Endometrial microvascular endothelial cells (primary cell): ENCODE data around the gene CCDC88C. TPM values are rescaled to one million over a fixed set of nuclear protein-coding genes. Genes with fewer than 3 reads are reported as not detected.

Source experiments
- in situ Hi-C: cut with HindIII; loops from 2 replicates; pipeline ENCODE4 v1.10.0; 2017; ENCODE audit warnings: low sequenced_read_pairs, low pct_unique_long_range_greater_than_20kb; ENCODE audit errors: inconsistent ontology term
- total RNA-seq: library from RNA; depleted of rRNA; stranded (reverse); fragments of >200 nt; gene quantifications from one replicate; pipeline ENCODE4 v1.2.3, GENCODE V29; 2015; ENCODE audit errors: inconsistent ontology term

Gene CCDC88C
- total RNA-seq, 1 donor from 2014 or later, result 7.2 TPM

DNA sequence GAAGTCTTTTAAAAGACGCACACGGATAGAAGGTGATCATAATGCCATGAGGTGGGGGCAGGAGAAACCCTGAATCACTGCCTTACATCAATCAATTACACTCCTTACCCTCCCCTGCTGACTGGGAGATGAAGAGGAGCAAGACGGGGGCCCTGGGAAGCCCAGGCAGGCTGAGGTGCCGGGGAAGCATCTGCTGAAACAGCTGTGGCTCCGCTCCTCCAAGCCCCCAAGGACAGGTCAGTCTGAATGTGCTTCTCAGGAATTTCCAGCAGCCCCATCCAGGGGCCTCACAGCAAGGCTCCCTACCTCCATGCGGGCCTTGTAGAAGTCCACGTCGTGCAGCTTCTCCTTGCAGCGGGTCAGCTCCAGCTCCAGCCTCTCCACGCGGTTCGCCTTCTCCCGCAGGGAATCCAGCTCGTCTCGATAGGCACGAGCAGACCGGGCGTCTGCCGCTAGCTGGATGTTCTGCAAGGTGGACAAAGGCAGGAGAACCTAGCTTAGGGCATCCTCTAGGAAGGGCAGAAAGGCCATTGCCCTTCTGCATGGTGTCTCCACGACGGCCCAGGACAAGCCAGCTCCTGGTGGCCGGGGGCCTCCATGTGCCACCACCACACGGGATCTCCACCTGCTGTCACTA, 79.8 kb downstream of the CCDC88C start:
- in situ Hi-C loops, result no loop called here

DNA sequence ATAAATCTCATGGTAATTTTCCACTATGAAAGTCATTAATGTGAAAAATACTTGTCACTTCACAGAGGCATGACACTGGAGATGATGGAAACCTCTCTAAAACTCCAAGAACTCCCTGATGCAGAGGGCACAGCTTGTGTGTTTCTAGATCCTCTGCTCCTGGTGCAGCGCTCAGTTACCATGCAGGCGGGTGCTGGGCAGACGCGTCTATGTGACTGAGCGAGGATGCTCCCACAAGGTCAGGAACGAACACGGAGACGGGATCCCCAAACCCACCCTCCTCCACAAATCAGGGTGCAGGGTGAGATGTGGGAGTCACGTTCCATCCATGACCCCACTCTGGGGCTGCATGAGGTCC, 81.5 kb downstream of the CCDC88C start:
- in situ Hi-C loops, result no loop called here

DNA sequence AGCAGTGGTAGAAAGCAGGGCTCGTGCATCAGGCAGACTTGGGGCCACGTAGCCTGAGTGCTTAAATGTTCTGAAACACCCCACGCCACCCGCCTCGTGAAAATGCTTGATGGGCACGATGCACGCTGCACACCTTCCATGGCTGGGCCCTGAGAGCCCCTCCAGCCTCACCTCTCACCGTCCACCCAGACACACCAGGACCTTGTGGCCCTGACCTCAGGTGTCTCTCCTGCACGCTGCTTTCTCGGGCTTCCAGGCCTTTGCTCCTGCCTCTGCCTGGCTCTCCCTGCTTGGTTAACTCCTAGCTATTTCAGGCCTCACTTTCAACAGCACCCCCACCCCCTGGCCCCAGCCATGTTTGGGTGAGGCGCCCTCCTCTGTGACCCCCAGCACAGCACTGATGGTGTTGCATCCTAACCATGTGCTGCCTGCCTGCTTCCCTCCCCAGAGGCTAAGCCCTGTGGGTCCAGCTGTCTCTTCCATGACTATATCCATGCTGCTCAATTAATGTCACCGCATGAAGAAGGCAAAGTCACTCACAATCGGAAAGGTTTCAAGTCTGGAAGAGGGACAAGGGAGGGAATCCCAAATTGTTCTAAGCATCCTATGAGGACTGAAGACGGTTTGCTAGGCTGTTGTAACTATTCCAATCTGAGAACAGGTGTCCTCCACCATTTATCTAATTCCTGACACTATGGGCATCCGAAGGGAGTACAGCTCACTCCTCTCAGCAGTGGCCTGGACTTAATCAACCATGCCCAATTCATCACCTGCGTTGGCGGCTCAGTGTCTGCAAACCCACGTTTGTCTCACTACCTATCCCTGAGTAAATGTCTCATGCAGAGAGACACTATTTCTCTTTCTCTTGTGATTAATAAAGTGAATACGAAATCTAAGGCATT, 82.2 kb downstream of the CCDC88C start:
- in situ Hi-C loops, result no loop called here

DNA sequence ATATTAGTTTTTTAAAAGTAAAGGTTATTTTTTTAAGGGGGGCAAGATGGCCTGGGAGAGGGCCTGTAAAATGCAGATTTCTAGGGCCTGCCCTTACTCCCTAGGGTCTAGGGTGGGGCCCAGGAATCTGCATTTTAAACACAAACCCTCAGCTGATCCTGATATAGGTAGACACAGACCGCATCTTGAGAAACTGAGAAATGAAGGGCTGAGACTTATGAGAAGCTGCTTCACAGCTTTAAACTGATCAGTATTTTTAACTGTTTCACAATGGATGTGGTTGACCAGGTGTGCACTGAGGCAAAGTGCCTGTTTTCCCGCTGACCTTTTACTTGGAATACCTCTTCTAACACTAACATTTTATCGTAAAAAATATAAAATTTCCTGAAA, 84.0 kb downstream of the CCDC88C start:
- in situ Hi-C loops, result no loop called here

DNA sequence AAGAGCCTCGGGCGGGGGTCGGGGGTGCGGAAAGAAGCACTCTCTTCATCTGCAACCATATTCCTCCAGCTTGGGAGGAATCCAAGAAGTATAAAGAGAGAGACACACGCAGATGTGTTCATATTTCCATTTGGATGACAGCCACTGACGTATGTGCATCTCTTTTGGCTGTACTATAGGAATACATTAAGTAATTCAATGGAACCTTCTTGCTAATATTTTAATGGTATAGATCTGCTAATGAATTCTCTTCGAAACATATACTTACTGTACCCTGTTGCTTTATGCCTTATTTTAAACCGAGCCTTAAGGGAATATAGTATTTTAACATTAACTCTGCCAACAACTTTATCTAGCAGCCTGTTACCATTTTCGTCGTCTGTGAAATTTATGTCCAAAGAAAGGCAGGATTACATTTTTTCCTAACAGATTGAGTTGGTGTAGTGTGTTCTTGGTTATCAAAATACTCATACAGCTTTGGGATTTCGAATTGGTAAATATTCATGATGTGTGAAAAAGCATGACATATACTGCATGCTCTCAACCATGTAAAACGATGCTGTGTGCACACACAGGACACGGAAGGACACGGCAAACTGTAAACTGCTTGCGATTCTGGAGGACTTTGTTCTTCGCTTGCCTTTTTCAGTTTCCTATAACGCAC, 84.5 kb downstream of the CCDC88C start:
- in situ Hi-C loops, result no loop called here

DNA sequence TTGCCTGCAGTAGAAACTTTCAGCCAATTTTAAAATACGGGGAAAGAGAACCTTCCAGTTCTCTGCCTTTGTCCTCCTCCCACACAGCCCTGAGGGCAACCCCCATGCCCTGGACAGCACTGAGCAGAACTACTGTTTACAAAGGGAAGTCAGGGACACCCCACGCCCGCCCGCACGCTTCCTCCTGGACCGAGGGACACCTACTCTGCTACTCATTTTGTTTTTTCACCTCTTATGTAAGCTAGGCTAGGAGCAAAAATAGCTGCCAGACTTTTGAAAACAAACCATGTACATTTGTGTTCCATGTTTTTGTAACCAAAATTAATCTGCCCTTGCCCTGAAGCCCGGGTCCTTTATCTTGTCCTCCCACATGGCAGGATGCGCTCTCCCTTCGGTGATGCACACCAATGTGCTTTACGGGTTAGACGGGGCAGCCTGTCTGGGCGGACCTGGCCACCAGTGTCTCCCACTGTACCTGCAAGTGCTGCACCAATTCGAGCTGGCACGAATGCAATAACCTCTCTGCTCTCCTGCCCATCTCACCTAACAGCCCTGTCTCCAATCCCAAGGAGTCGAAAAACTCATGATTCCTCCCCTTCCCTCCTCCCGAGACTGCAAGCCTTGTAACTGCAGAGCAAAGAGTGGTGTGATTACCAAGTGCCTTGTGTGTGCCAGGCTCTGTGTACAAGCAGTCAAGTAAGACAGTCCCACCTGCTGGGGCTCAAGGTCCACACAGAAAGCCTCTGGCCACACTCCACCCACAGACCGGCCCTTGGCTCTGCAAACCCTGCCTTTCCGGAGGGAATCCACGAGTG, 85.2 kb downstream of the CCDC88C start:
- in situ Hi-C loops, result no loop called here

DNA sequence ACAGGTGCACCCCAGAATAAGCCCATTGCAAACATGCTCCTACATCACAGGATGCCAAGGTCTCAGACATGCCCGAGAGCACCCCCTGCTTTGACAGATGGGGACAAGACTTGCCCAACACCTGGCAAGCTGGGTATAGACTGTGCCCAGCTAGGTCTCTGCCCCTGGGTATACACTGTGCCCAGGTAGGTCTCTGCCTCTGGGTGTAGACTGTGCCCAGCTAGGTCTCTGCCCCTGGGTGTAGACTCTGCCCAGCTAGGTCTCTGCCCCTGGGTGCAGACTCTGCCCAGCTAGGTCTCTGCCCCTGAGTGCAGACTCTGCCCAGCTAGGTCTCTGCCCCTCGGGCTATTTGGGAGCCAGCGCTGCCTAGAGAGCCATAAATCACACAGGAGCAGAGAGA, 85.9 kb downstream of the CCDC88C start:
- in situ Hi-C loops, result no loop called here

DNA sequence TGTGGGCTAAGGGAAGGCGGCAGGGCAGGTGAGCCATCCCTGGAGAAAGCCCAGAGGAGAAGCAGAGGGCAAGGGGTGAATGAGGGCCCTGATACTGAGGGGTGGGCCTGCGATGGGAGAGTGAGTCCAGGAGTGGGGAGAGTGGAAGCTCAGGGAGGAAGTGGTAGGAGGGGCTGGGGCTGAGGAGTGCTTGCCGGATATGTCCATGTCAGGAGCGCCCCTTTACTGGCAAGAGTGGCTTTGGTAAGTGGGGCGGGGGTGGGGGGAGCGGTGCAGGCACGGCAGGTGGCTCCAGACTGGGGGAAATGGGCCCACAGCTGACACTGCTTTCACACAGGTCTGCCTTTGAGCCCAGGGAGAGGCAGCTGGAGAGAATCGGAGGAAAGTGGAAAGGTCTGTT, 86.8 kb downstream of the CCDC88C start:
- in situ Hi-C loops, result no loop called here

DNA sequence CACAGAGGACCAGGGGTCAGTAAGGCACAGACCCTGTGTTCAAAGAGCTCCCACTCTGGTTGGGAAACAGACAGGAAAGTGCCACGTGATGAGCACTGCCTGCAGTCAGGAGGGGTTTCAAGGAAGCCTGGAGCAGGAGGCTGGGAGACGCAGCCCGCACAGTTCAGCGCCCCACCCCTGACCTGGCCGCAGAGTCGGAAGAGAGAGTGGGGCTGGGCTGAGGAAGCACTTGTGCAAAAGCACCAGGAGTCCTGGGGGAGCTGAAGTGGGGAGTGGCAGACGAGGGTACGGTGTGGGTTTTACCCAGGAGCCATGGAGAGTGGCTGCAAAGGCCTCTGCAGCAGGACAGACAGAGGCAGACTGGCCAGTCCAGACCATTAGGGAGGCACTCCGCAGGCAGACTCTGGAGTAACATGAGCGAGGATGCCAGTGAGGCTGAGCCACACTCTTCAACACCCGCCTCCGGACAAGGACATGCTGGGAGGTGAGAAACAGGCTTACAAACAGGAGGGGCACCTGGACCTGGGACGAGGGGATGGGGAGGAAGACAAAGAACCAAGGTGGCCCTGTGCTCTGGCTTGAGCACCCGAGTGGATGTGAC, 87.4 kb downstream of the CCDC88C start:
- in situ Hi-C loops, result no loop called here

DNA sequence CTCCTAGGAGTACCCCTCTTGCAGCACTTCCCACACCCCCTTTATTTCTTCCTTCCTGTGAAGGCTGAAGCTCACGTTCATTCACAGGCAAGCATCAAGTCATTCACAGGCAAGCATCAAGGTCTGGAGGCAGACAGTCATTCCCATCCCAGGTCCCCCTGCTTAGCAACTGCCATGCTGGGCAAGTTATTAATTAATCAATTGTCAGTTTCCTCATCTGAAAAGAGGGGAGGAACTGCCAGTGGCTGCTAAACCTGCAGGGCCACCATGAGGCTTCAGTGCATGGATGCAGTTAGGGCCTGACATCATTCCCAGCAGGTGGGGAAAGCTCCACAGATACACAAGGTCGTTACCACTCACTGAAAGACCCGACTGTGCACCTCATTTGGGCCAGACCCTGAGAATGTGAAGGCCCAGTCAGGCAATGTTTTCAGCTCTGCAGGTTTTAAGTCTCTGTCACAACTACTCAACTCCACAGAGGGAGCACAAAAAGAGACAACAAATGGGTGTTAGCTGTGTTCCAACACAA, 88.1 kb downstream of the CCDC88C start:
- in situ Hi-C loops, result no loop called here

DNA sequence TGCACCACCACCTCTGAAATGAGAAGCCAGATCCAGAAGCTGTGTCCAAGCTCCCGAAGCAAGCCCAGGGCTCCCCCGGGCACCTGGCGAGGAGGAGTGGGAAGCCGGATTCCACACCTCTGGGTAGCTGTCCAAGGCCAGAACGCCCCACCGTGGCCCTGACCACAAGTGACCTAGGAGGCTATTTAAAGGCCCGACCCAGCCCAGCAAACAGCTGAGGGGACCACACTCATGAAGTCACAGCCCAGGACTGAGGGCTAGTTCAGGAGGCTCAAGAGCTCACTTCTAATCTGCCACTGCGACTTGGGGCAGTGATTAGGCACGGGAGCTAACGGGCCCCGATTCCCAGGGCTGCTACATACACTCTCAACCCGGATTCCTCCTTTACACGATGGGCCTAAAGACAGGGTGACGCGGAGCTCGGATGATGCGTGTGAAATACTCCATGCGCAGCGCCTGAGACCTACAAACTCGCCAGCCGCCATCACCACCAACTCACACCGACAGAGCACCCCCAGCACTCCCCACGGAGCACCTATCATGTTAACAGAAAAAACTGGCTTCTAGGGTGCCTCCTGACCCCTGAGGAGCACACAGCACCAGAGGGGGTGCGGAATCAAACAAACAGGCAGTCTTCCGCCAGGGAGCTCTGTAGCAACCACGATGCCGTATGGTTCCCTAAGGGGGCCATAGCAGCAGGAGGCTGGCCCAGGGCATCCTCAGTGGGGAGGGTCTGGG, 89.1 kb downstream of the CCDC88C start:
- in situ Hi-C loops, result no loop called here

DNA sequence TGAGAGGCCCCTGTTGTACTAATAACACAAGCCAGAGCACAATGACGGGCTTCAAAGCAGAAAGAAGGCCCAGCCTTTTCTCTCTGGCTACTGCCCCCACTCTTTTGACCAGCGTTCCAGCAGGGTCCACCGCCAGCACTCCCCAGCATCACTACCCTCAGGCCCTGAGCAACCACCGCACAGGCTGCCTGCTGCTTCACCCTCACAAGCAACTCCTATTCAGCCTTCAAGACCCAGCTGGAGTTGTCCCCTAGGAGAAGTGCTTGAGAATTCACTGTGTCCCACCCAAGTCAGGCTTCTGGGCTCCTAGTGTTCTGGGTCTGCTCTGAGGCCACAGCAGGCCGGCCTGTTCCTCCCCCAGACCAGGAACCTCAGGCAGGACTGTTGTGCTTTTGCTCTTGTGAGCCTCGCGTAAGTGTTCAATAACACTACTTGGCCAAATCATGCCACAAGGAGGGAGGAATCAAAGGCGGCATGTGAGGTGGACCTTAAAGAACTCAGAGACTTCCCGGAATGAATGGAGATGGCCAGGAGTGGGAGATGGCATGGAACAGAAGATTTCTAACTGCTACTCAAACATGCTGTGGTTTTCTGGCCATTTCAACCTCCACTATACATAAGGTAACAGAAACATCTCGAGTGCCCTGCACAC, 89.8 kb downstream of the CCDC88C start:
- in situ Hi-C loops, result no loop called here

DNA sequence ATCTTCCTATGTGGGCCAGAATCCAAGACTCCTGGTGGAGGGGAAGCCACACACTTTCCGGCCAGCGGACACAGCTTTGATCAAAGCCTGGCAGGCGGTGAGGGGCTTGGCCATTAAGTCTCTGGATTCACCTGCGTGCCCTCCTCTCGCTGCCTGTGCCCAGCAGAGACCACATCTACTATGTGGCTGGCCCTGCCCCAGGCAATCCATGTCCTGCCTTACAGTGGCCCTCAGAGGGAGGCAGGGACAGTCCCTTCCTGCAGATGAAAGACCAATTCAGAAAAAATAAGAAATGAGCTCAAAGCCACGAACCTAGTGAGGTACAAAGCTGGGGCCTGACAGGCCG, 90.4 kb downstream of the CCDC88C start:
- in situ Hi-C loops, result no loop called here

DNA sequence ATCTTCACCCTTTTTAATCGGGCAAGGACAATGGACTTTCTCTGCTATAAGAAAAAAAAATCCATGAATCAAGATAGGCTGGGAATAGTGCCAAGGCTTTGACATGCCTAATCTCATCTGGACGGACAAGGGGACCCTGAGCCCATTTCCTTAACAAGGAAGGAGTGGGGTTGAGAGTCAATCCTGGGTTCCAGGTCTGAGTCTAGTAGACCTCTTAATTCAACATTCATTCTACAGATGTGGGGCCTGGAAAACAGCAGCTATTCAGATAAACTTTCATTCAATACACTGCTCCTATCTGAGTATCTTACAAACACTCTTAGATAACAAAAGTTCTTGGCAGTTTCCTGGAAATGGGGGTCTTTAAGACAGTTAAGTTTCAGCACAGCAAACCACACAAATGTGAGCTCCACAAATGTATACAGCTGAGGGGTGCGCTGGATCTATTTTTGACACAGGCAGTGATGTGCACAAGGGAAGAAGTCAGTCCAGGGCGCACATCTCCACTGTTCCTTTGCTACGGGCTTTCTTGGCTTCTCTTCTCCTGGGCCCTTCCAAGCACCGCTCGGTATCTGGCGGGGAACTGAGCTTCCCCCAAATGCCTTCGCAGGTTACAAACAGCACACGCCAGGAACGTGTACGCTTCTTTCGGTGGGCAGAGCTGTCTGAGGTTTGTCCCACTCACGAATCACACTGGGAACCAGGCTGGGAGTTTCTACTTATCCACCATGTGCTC, 90.9 kb downstream of the CCDC88C start:
- in situ Hi-C loops, result no loop called here

DNA sequence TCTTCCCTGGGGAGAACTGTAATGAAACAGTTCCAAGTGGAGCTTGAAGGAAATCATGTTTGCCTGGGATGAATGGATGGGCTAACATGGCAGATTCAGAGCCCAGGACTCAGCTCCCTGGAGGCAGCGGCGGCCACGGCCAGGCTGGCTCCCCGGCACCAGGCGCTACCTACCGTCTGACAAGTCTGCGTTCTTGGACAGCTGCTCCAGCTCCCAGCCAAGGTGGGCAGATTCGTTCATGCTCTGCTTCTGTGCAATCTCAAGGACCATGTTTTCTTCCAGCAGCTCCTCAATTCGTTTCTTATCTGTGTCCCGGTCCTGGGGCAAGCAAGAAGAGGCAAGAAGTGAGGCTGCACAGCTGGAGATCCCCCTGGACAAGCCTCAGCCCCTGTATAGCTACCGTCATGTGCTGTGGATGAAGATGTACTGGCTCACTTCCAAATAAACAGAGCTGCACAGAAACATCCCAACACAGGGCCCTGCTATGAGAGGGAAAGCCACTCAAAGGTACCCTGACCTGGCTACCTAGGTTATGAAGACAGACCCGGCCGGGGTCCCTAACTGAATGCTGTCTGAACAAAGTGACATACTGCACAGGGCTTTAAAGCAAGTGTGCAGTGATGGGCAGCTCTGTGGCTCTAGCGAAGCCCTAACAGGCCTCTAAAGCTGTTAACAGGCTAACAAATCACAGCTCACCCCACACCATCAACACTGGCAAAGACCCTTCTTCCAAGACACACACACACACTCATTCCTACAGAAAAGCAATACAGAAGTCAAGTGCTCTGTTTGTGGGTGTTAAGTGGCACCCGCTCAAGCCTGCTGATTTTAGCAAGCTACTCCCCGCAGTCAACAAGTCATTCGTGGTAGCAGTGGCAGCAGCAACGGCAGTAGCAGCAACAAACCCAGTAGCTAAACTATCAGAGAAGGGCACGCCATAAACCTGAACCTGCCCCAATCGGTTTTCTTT, 92.7 kb downstream of the CCDC88C start:
- in situ Hi-C loops, result no loop called here
